22Rv1 (cell line): Measurements from ENCODE around the gene HOXD8.

Experiments
- H3K27ac ChIP-seq: fragments of 450-650 bp; 2 replicates; pipeline ENCODE4 v1.5.1; 2017
- CTCF ChIP-seq: fragments of 450-650 bp; IDR thresholded peaks from 2 replicates; pipeline ENCODE4 v1.5.1; 2017; ENCODE audit warnings: mild to moderate bottlenecking
- ZFX ChIP-seq: fragments of 450-650 bp; IDR thresholded peaks from 2 replicates; pipeline ENCODE4 v1.6.1; 2017; ENCODE audit warnings: antibody characterized with exemption, borderline replicate concordance

The HOXD8 gene

GRCh38 chr2:176137906-176138305 is 8.4 kb downstream of the HOXD8 start:
- H3K27ac ChIP-seq: no peak overlapping the region
- TF ChIP-seq CTCF (no peak), ZFX (no peak)

- TF ChIP-seq CTCF (no peak), ZFX (no peak)
Observed at GRCh38 chr2:176138526-176138922, 9.0 kb downstream of the HOXD8 start.

GRCh38 chr2:176138923-176139660 is 9.6 kb downstream of the HOXD8 start:
- H3K27ac ChIP-seq: no peak overlapping the region
- TF ChIP-seq CTCF: no peak
- TF ChIP-seq ZFX: no peak

More at GRCh38 chr2:176138526-176138922, 9.0 kb downstream of the HOXD8 start:
- no peak overlapping the region for H3K27ac ChIP-seq

- TF ChIP-seq ZFX (no peak), CTCF (no peak)
- no peak overlapping the region for H3K27ac ChIP-seq
Observed at GRCh38 chr2:176139661-176140512, 10.4 kb downstream of the HOXD8 start.

GRCh38 chr2:176140513-176141317 is 11.2 kb downstream of the HOXD8 start:
- TF ChIP-seq ZFX: no peak
- peak; percentile 79 for TF ChIP-seq CTCF
- no peak overlapping the region for H3K27ac ChIP-seq

GRCh38 chr2:176142281-176142680 is 12.8 kb downstream of the HOXD8 start:
- no peak overlapping the region for H3K27ac ChIP-seq
- TF ChIP-seq CTCF (no peak), ZFX (no peak)
